H9 (cell line): ENCODE results near the gene PRPF19. TPM values are rescaled to one million over a fixed set of nuclear protein-coding genes. Genes with fewer than 3 reads are reported as not detected.
A peak's percentile ranks its signal among the peaks of the same experiment; 100 is the strongest.

ENCODE experiments used
- DNase-seq: peaks from one replicate; pipeline ENCODE4 v3.0.0-alpha.2; 2017
- H2AFZ ChIP-seq: one replicate; pipeline ENCODE4 v1.6.1; 2013; ENCODE audit warnings: mild to moderate bottlenecking, low read length, control low read depth, moderate library complexity
- H2AK5ac ChIP-seq: 2 replicates; pipeline ENCODE4 v1.6.1; 2013; ENCODE audit warnings: low read length, control low read depth, mixed read lengths; ENCODE audit not compliant: insufficient read length
- H2BK120ac ChIP-seq: one replicate; pipeline ENCODE4 v1.6.1; 2013; ENCODE audit warnings: low read depth, mild to moderate bottlenecking, low read length, control low read depth, inconsistent platforms; ENCODE audit not compliant: poor library complexity, severe bottlenecking
- H2BK12ac ChIP-seq: 2 replicates; pipeline ENCODE4 v1.6.1; 2013; ENCODE audit warnings: low read length, control low read depth, mixed read lengths, low read depth; ENCODE audit not compliant: insufficient read length
- H2BK15ac ChIP-seq: 2 replicates; pipeline ENCODE4 v1.6.1; 2013; ENCODE audit warnings: low read depth, low read length, control low read depth
- H2BK20ac ChIP-seq: one replicate; pipeline ENCODE4 v1.6.1; 2013; ENCODE audit warnings: low read depth, mild to moderate bottlenecking, low read length, control low read depth, inconsistent platforms; ENCODE audit not compliant: poor library complexity, severe bottlenecking
- H2BK5ac ChIP-seq: 2 replicates; pipeline ENCODE4 v1.6.1; 2013; ENCODE audit warnings: low read length, control low read depth, mixed read lengths; ENCODE audit not compliant: insufficient read length
- H3K14ac ChIP-seq: 2 replicates; pipeline ENCODE4 v1.6.1; 2013; ENCODE audit warnings: low read length, control low read depth; ENCODE audit not compliant: insufficient read depth
- H3K18ac ChIP-seq: 2 replicates; pipeline ENCODE4 v1.6.1; 2013; ENCODE audit warnings: low read depth, mild to moderate bottlenecking, mixed read lengths, low read length, control low read depth; ENCODE audit not compliant: insufficient read length
- H3K23ac ChIP-seq: 2 replicates; pipeline ENCODE4 v1.6.1; 2013; ENCODE audit warnings: low read length, control low read depth, mixed read lengths, low read depth; ENCODE audit not compliant: insufficient read length
- H3K23me2 ChIP-seq: 2 replicates; pipeline ENCODE4 v1.6.1; 2013; ENCODE audit warnings: low read depth, mild to moderate bottlenecking, mixed read lengths, low read length, control low read depth; ENCODE audit not compliant: insufficient read length, poor library complexity, severe bottlenecking
- H3K27ac ChIP-seq: 2 replicates; pipeline ENCODE4 v1.5.1; 2013; ENCODE audit warnings: low read length, control low read depth, mixed read lengths, low read depth; ENCODE audit not compliant: insufficient read length
- H3K27me3 ChIP-seq: 2 replicates; pipeline ENCODE4 v1.6.1; 2013; ENCODE audit warnings: low read length, control low read depth, inconsistent platforms; ENCODE audit not compliant: insufficient read depth
- H3K4ac ChIP-seq: 2 replicates; pipeline ENCODE4 v1.6.1; 2013; ENCODE audit warnings: low read depth, mild to moderate bottlenecking, control low read depth, inconsistent platforms, low read length, moderate library complexity
- H3K4me1 ChIP-seq: 2 replicates; pipeline ENCODE4 v1.6.1; 2013; ENCODE audit warnings: low read length, control low read depth, inconsistent platforms; ENCODE audit not compliant: insufficient read depth
- H3K4me2 ChIP-seq: 2 replicates; pipeline ENCODE4 v1.6.1; 2013; ENCODE audit warnings: low read length, control low read depth, mixed read lengths; ENCODE audit not compliant: insufficient read length, insufficient read depth
- H3K56ac ChIP-seq: 2 replicates; pipeline ENCODE4 v1.6.1; 2013; ENCODE audit warnings: low read depth, mild to moderate bottlenecking, mixed read lengths, low read length, control low read depth; ENCODE audit not compliant: insufficient read length
- H3K79me1 ChIP-seq: 2 replicates; pipeline ENCODE4 v1.6.1; 2013; ENCODE audit warnings: low read depth, mild to moderate bottlenecking, moderate library complexity, low read length, control low read depth, inconsistent platforms; ENCODE audit not compliant: insufficient read depth, poor library complexity, severe bottlenecking
- H3K79me2 ChIP-seq: 2 replicates; pipeline ENCODE4 v1.6.1; 2013; ENCODE audit warnings: low read length, control low read depth, inconsistent platforms; ENCODE audit not compliant: insufficient read depth
- H3K9ac ChIP-seq: 2 replicates; pipeline ENCODE4 v1.6.1; 2013; ENCODE audit warnings: low read length, control low read depth, mixed read lengths; ENCODE audit not compliant: insufficient read length; ENCODE audit errors: extremely low read depth
- H3K9me3 ChIP-seq: one replicate; pipeline ENCODE4 v1.6.1; 2013; ENCODE audit warnings: low read depth, low read length, inconsistent platforms; ENCODE audit not compliant: control insufficient read depth
- H3T11ph ChIP-seq: one replicate; pipeline ENCODE4 v1.6.1; 2013; ENCODE audit warnings: mild to moderate bottlenecking, low read length, control low read depth, inconsistent platforms
- H4K20me1 ChIP-seq: one replicate; pipeline ENCODE4 v1.6.1; 2013; ENCODE audit not compliant: control insufficient read depth, insufficient read length, insufficient read depth
- H4K5ac ChIP-seq: 2 replicates; pipeline ENCODE4 v1.6.1; 2013; ENCODE audit warnings: low read depth, mild to moderate bottlenecking, mixed read lengths, low read length, control low read depth; ENCODE audit not compliant: insufficient read length
- H4K8ac ChIP-seq: replicated peaks from 2 replicates; pipeline ENCODE4 v1.6.1; 2013; ENCODE audit warnings: low read length, control low read depth, mixed read lengths, low read depth; ENCODE audit not compliant: insufficient read length
- H4K91ac ChIP-seq: 2 replicates; pipeline ENCODE4 v1.6.1; 2013; ENCODE audit warnings: low read depth, mild to moderate bottlenecking, moderate library complexity, mixed read lengths, low read length, control low read depth; ENCODE audit not compliant: insufficient read length
- H3K27ac Mint-ChIP-seq, 3 experiments: 2 replicates in 2 of 3; 3 replicates in 1 of 3; pipeline ENCODE4 v1.8.0; 2020 to 2021; ENCODE audit warnings: mixed read lengths in 3 of 3, mild to moderate bottlenecking in 1 of 3, moderate library complexity in 1 of 3
- H3K27me3 Mint-ChIP-seq: 2 replicates; pipeline ENCODE4 v1.8.0; 2021; ENCODE audit warnings: low read depth, mild to moderate bottlenecking, moderate library complexity, mixed read lengths
- H3K36me3 Mint-ChIP-seq, 3 experiments: 2 replicates in 2 of 3; 3 replicates in 1 of 3; pipeline ENCODE4 v1.8.0; 2020 to 2021; ENCODE audit warnings: low read depth in 3 of 3, mixed read lengths in 3 of 3; ENCODE audit not compliant: insufficient read depth in 1 of 3
- H3K4me1 Mint-ChIP-seq, 2 experiments: 2 replicates each; pipeline ENCODE4 v1.8.0; 2020; ENCODE audit warnings: mixed read lengths in 2 of 2
- H3K4me3 Mint-ChIP-seq, 2 experiments: 2 replicates in 1 of 2; 3 replicates in 1 of 2; pipeline ENCODE4 v1.8.0; 2020 to 2021; ENCODE audit warnings: mild to moderate bottlenecking in 2 of 2, mixed read lengths in 2 of 2, moderate library complexity in 1 of 2
- H3K9me3 Mint-ChIP-seq, 2 experiments: 2 replicates in 1 of 2; 3 replicates in 1 of 2; pipeline ENCODE4 v1.8.0; 2020; ENCODE audit warnings: mild to moderate bottlenecking in 2 of 2, mixed read lengths in 2 of 2, moderate library complexity in 1 of 2
- WGBS: extraction: QIAGEN DNeasy Blood & Tissue Kit; methylation state at CpG from one replicate; pipeline ENCODE4 v1.1.7; 2013; ENCODE audit warnings: missing lambda C conversion rate, low lambda C conversion rate, mixed read lengths; ENCODE audit not compliant: insufficient read length; ENCODE audit errors: extremely low coverage; 5-methylcytosine and 5-hydroxymethylcytosine counted together
- total RNA-seq: library from RNA; stranded (reverse); gene quantifications from 2 replicates; pipeline ENCODE4 v1.2.1, GENCODE V29; 2021
- TF ChIP-seq, protein P1 (sequence below): fragments of 200-600 bp; sonication (generic); conservative IDR thresholded peaks from 3 replicates; pipeline ENCODE4 v1.8.0; 2021; ENCODE audit warnings: antibody characterized with exemption, mild to moderate bottlenecking

Gene PRPF19
- total RNA-seq, 1 experiment from 2014 or later: 130 TPM

DNA sequence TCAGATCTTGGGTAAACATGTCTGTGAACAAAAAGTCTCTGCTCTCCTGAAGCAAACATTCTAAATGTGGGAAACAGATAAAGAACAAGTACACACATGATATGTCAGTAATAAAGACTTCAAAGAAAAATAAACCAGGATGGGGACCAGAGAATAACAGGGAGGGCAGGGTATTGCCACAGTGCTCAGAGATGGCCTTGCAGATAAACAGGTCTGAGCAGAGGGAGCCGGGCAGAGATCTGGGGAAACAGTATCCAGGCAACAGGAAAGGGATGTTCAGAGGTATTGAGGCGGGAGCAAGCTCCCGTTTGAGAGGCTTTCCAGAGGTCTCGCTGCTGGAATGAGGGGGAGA is 61.5 kb downstream of the PRPF19 start:
- no CpG with 5 or more reads among the region's 4 CpGs for WGBS
- H4K20me1 ChIP-seq: no peaks in the 10 kb centered on the region

More for the DNA sequence above, 61.5 kb downstream of the PRPF19 start:
- H2AFZ ChIP-seq: no peak overlapping the region
- H4K91ac ChIP-seq: no peak overlapping the region
- peak overlapping the region; percentile 88 for H3K4me2 ChIP-seq
- peaks cover 14% of the 10 kb centered on the region for H3K23me2 ChIP-seq
- Mint-ChIP-seq H3K4me1 (peaks cover 32 to 41% of the 10 kb centered on the region in 2 experiments), H3K27ac (no peak overlapping the region), H3K27me3 (no peaks in the 10 kb centered on the region), H3K4me3 (peak overlapping the region; percentile 91 to 95), H3K9me3 (no peaks in the 10 kb centered on the region; a peak in 1 of 5 replicates), H3K36me3 (peaks cover 31 to 55% (median 32%) of the 10 kb centered on the region in 3 experiments)
- no peak overlapping the region for H2BK12ac ChIP-seq
- peak overlapping the region; percentile 9 for H3K9ac ChIP-seq
- H2AK5ac ChIP-seq: no peak overlapping the region
- H2BK120ac ChIP-seq: no peak overlapping the region
- no peak overlapping the region for H4K5ac ChIP-seq
- H2BK20ac ChIP-seq: no peak overlapping the region
- H3K79me2 ChIP-seq: peaks cover 24% of the 10 kb centered on the region; the same call in 1 of the 2 replicates
- peaks cover 8% of the 10 kb centered on the region; the same call in 1 of the 2 replicates for H3K4me1 ChIP-seq
- H2BK15ac ChIP-seq: no peak overlapping the region
- H3K23ac ChIP-seq: no peak overlapping the region
- no peak overlapping the region for H3T11ph ChIP-seq
- DNase-seq: no peak
- H3K27me3 ChIP-seq: no peaks in the 10 kb centered on the region
- H3K14ac ChIP-seq: no peak overlapping the region
- H3K79me1 ChIP-seq: no peaks in the 10 kb centered on the region
- H3K9me3 ChIP-seq: no peaks in the 10 kb centered on the region
- no peak overlapping the region for H3K18ac ChIP-seq
- no peak overlapping the region for H3K4ac ChIP-seq
- no peak overlapping the region for H2BK5ac ChIP-seq
- TF ChIP-seq, protein P1, sequence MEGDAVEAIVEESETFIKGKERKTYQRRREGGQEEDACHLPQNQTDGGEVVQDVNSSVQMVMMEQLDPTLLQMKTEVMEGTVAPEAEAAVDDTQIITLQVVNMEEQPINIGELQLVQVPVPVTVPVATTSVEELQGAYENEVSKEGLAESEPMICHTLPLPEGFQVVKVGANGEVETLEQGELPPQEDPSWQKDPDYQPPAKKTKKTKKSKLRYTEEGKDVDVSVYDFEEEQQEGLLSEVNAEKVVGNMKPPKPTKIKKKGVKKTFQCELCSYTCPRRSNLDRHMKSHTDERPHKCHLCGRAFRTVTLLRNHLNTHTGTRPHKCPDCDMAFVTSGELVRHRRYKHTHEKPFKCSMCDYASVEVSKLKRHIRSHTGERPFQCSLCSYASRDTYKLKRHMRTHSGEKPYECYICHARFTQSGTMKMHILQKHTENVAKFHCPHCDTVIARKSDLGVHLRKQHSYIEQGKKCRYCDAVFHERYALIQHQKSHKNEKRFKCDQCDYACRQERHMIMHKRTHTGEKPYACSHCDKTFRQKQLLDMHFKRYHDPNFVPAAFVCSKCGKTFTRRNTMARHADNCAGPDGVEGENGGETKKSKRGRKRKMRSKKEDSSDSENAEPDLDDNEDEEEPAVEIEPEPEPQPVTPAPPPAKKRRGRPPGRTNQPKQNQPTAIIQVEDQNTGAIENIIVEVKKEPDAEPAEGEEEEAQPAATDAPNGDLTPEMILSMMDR: no peak
- no peak overlapping the region for H4K8ac ChIP-seq
- no peak overlapping the region for H3K56ac ChIP-seq
- no peak overlapping the region for H3K27ac ChIP-seq
